ENCODE data around the gene PRKACB.

GRCh38 chr1:84156210-84156621 is 12.1 kb downstream of the PRKACB start:
- no peak for TF ChIP-seq CTCF (optimal IDR thresholded peaks at IDR 0.05 in 1 of 3, IDR thresholded peaks at IDR 0.05 in 1 of 3, conservative IDR thresholded peaks at IDR 0.05 in 1 of 3; ENCODE audit: extremely low read depth in 1 of 3, insufficient read depth in 2 of 3, low read length in 3 of 3)
- TF ChIP-seq EZH2 (IDR thresholded peaks at IDR 0.05; ENCODE audit: low read length) = no peak
